Measurements from ENCODE around the gene NUBPL.

GRCh38 chr14:31763041-31763440, 201.8 kb downstream of the NUBPL start:
- TF ChIP-seq CTCF (IDR thresholded peaks at IDR 0.05): no peak
- no peak for TF ChIP-seq POLR2A (IDR thresholded peaks at IDR 0.05)

Data from Peyer's patch (tissue), 4 donors.